NB4 (cell line): ENCODE results near the gene MTREX.

Experiments
- DNase-seq: peaks from one replicate; pipeline ENCODE4 v3.0.0; 2010; ENCODE audit warnings: low read depth
- H3K4me3 ChIP-seq: one replicate; pipeline ENCODE4 v1.5.1; 2011; ENCODE audit warnings: mild to moderate bottlenecking, low read depth, low read length, moderate library complexity
- MYC ChIP-seq: IDR thresholded peaks from 2 replicates; pipeline ENCODE4 v1.6.1; 2011; ENCODE audit warnings: low read depth, low read length
- POLR2A ChIP-seq: IDR thresholded peaks from 2 replicates; pipeline ENCODE4 v1.6.1; 2011; ENCODE audit warnings: mild to moderate bottlenecking; ENCODE audit not compliant: insufficient read length; ENCODE audit errors: extremely low read depth
- TF ChIP-seq, protein P1 (sequence below): IDR thresholded peaks from one replicate; pipeline ENCODE4 v1.5.1; 2012; ENCODE audit warnings: low read depth, low read length
- TF ChIP-seq, protein P2 (sequence below): IDR thresholded peaks from 2 replicates; pipeline ENCODE4 v1.6.1; 2011; ENCODE audit warnings: low read depth, low read length

MTREX gene

DNA sequence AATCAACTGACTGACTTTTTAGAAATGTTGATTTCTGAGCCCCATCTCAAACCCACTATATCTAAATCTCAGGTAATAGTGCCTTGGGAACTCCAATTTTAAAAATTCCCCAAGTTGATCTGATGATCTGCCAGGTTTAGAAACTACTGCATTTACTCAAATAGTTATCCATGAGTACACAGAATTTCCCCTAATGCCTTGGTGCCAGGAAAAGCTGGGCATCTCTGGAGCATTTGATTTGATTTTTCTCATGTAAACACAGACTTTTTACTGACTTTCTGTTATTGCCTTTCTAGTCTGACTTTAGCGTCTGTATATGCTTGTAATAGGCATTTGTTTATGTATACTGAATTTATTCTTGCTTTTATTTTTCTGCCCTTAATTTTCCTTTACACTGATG, 35.8 kb downstream of the MTREX start:
- no peak overlapping the region for H3K4me3 ChIP-seq
- no peak for DNase-seq
- TF ChIP-seq MYC, result no peak
- TF ChIP-seq, protein P1, sequence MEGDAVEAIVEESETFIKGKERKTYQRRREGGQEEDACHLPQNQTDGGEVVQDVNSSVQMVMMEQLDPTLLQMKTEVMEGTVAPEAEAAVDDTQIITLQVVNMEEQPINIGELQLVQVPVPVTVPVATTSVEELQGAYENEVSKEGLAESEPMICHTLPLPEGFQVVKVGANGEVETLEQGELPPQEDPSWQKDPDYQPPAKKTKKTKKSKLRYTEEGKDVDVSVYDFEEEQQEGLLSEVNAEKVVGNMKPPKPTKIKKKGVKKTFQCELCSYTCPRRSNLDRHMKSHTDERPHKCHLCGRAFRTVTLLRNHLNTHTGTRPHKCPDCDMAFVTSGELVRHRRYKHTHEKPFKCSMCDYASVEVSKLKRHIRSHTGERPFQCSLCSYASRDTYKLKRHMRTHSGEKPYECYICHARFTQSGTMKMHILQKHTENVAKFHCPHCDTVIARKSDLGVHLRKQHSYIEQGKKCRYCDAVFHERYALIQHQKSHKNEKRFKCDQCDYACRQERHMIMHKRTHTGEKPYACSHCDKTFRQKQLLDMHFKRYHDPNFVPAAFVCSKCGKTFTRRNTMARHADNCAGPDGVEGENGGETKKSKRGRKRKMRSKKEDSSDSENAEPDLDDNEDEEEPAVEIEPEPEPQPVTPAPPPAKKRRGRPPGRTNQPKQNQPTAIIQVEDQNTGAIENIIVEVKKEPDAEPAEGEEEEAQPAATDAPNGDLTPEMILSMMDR, result no peak
- TF ChIP-seq, protein P2, sequence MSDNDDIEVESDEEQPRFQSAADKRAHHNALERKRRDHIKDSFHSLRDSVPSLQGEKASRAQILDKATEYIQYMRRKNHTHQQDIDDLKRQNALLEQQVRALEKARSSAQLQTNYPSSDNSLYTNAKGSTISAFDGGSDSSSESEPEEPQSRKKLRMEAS, result no peak

DNA sequence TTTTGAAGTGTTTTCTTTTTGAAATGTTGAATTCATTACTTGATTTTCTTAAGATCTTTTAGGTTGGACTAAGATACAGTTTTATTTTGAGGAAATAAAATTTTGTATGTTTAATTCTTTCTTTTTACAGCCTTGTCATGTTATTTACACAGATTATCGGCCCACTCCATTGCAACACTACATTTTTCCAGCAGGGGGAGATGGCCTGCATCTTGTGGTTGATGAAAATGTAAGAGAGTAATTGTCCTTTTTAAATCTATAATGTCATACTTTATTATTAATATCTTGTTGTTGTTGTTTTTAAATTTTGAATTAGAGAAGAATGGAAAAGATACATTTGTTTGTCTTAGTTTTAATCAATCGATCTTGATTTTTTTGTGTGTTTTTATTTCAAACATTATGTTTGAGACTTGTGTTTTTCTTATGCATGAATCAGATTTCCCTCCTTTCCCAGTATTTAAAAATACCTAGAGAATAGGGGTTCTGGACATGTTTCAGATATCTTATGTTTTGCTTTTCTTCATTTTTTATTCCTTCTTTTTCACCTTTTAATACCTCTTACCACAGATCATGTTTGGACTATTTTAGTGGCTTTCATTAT, 36.7 kb downstream of the MTREX start:
- TF ChIP-seq, protein P1, result peak; percentile 63
- TF ChIP-seq MYC (no peak), POLR2A (no peak)
- TF ChIP-seq, protein P2, result no peak
- DNase-seq, result peak; percentile 58
- no peak overlapping the region for H3K4me3 ChIP-seq

DNA sequence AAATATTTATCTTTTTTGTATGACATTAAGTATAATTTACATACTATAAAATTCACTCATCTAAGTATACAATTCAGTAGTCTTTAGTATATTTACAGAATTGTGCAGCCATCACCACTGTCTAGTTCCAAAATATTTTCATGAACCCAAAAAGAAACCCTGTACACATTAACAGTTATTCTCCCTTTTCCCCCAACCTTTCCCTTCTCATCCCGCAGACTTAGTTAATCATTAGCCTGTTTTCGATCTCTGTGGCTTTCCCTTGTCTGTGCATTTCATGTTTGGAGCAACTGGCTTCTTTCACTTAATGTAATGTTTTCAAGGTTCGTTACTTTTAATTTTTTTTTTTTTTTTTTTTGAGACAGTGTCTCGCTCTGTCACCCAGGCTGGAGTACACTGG, 37.5 kb downstream of the MTREX start:
- TF ChIP-seq POLR2A (no peak), MYC (no peak)
- TF ChIP-seq, protein P2, result no peak
- TF ChIP-seq, protein P1, result no peak
- no peak overlapping the region for H3K4me3 ChIP-seq
- DNase-seq, result no peak

DNA sequence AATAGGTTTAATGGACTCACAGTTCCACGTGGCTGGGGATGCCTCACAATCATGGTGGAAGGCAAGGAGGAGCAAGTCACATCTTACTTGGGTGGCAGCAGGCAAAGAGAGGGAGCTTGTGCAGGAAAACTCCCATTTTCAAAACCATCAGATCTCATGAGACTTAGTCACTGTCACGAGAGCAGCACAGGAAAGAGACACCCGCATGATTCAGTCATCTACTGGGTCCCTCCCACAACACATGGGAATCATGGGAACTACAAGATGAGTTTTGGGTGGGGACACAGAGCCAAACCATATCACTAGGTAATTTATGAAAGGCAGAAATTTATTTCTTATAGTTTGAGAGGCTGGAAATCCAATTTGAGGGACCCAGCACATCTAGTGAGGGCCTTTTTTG, 40.0 kb downstream of the MTREX start:
- TF ChIP-seq, protein P2, result no peak
- no peak for TF ChIP-seq MYC
- TF ChIP-seq POLR2A, result no peak
- no peak overlapping the region for H3K4me3 ChIP-seq
- no peak for DNase-seq

DNA sequence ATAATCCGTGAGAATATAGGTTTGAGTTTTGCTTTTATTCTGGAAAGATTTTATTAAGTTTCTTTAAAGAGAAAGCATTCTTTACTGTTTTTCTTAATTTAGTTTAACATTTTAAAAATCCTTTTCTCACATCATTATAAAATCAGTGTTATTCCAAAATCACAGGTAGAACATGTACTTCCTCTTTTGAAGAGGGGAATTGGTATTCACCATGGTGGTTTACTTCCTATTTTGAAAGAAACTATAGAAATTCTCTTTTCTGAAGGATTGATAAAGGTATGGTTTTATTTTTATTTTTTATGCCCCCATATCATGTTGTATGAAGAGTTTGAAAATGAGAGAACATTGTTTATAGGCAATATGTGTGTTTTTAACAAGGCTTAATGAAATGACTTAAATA, 43.0 kb downstream of the MTREX start:
- TF ChIP-seq, protein P2, result no peak
- TF ChIP-seq, protein P1, result no peak
- TF ChIP-seq MYC (no peak), POLR2A (no peak)
- no peak overlapping the region for H3K4me3 ChIP-seq
- DNase-seq, result no peak

DNA sequence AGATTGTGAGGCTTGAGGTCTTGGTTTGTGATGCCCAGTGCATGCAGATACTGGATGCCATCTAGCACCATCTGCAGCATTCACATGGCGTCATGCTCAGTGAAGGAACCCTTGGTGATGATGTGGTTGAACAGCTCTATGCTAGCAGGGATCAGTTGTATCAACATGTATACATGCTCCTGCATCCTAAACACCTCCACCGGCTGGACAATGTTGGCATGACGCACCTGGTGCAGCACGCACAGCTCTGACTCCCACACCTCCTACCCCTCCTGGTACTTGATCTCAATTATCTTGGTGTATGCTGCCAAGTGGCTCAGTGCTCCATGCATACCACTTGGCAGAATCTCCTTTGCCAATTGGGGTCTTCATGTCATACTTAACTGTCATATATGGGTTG, 49.1 kb downstream of the MTREX start:
- no peak for DNase-seq
- no peak overlapping the region for H3K4me3 ChIP-seq
- TF ChIP-seq, protein P1, result no peak
- no peak for TF ChIP-seq POLR2A
- TF ChIP-seq MYC, result no peak
- TF ChIP-seq, protein P2, result no peak
